CD4-positive, alpha-beta T cell treated with Interleukin-2 at 100 ng/mL for 4 hours (primary cell): ENCODE results near the gene ATG4C.
"Not testable (repeated sequence)": the region's sequence is repeated elsewhere in the genome, so short reads cannot be mapped to it uniquely, and the experiment has no call there.

ENCODE experiments used
- DNase-seq: peaks from one replicate; pipeline ENCODE4 v3.0.0-alpha.2; 2020; ENCODE audit warnings: low spot score

The ATG4C gene

GRCh38 chr1:62783736-62784508, at the start of gene ATG4C:
TSS of gene ATG4C (plus strand) at chr1:62784132. CDS start at chr1:62803787, 19,655 bp downstream.
- DNase-seq, result peak; percentile 94

- no peak for DNase-seq
Observed at GRCh38 chr1:62735491-62736171, 48.3 kb upstream of the ATG4C start.

- DNase-seq, result not testable (repeated sequence)
Observed at GRCh38 chr1:62740701-62741100, 43.2 kb upstream of the ATG4C start.

GRCh38 chr1:62744611-62745577, 39.0 kb upstream of the ATG4C start:
- DNase-seq, result no peak

GRCh38 chr1:62746086-62746808, 37.7 kb upstream of the ATG4C start:
- DNase-seq, result peak; percentile 35

GRCh38 chr1:62746809-62747138, 37.2 kb upstream of the ATG4C start:
- no peak for DNase-seq

- no peak for DNase-seq
Observed at GRCh38 chr1:62753031-62753965, 30.6 kb upstream of the ATG4C start.

GRCh38 chr1:62754938-62755337, 29.0 kb upstream of the ATG4C start:
- not testable (repeated sequence) for DNase-seq

GRCh38 chr1:62756255-62756884, 27.6 kb upstream of the ATG4C start:
- DNase-seq, result not testable (repeated sequence)

- not testable (repeated sequence) for DNase-seq
Observed at GRCh38 chr1:62759232-62759875, 24.6 kb upstream of the ATG4C start.

GRCh38 chr1:62760021-62760782, 23.7 kb upstream of the ATG4C start:
- DNase-seq, result not testable (repeated sequence)

- not testable (repeated sequence) for DNase-seq
Observed at GRCh38 chr1:62761223-62761870, 22.6 kb upstream of the ATG4C start.

GRCh38 chr1:62762027-62762426, 21.9 kb upstream of the ATG4C start:
- not testable (repeated sequence) for DNase-seq

- no peak for DNase-seq
Observed at GRCh38 chr1:62765981-62766380, 18.0 kb upstream of the ATG4C start.

- not testable (repeated sequence) for DNase-seq
Observed at GRCh38 chr1:62768551-62768950, 15.4 kb upstream of the ATG4C start.

GRCh38 chr1:62772607-62773295, 11.2 kb upstream of the ATG4C start:
- DNase-seq, result no peak

GRCh38 chr1:62774006-62774405, 9.9 kb upstream of the ATG4C start:
- no peak for DNase-seq
